Nephron (organoid): ENCODE results near the gene NT5DC1.

Experiments used
- H3K27ac Mint-ChIP-seq, 3 experiments: 2 replicates each; pipeline ENCODE4 v1.8.0; 2020; ENCODE audit warnings: mixed read lengths in 3 of 3, mild to moderate bottlenecking in 2 of 3, moderate library complexity in 1 of 3
- H3K27me3 Mint-ChIP-seq: 2 replicates; pipeline ENCODE4 v1.8.0; 2021; ENCODE audit warnings: low read depth, mild to moderate bottlenecking, moderate library complexity, mixed read lengths
- H3K36me3 Mint-ChIP-seq: 2 replicates; pipeline ENCODE4 v1.8.0; 2020; ENCODE audit warnings: low read depth, mixed read lengths
- H3K4me1 Mint-ChIP-seq: 2 replicates; pipeline ENCODE4 v1.8.0; 2020; ENCODE audit warnings: mixed read lengths
- H3K4me3 Mint-ChIP-seq, 3 experiments: 2 replicates each; pipeline ENCODE4 v1.8.0; 2020; ENCODE audit warnings: mild to moderate bottlenecking in 3 of 3, mixed read lengths in 3 of 3, moderate library complexity in 2 of 3
- H3K9me3 Mint-ChIP-seq: 2 replicates; pipeline ENCODE4 v1.8.0; 2020; ENCODE audit warnings: mixed read lengths
- TF ChIP-seq, protein P1 (sequence below), 3 experiments: fragments of 200-600 bp; sonication (generic); IDR thresholded peaks; one replicate each; pipeline ENCODE4 v1.5.0; 2021; ENCODE audit warnings: antibody characterized with exemption in 3 of 3; ENCODE audit not compliant: unreplicated experiment in 3 of 3

Gene NT5DC1

DNA sequence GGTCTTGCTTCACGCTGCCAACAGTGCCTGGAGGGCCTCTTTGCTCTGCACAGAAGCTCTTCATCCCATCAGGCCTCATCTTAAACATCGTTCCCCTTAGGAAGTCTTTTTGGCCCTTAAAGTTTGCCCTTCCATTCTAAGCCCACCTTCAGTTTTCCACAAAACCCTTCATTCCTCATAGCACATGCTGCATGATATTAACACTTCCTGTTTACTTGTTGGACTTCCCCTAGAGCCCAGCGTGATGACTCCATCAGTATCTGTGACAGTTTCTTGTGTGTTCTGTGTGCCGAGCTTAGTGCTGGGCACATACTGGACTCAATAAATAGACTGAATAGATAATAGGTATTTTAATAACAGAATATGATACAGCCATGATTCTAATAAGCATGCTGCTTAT lies 2.2 kb downstream of the NT5DC1 start:
- Mint-ChIP-seq H3K9me3 (no peaks in the 10 kb centered on the region), H3K36me3 (no peaks in the 10 kb centered on the region), H3K4me1 (peaks cover 18% of the 10 kb centered on the region), H3K27me3 (no peaks in the 10 kb centered on the region), H3K4me3 (peak overlapping the region; percentile 59 to 77 (median 73)), H3K27ac (peak overlapping the region in 1 of 3 experiments; percentile 26)
- TF ChIP-seq, protein P1, sequence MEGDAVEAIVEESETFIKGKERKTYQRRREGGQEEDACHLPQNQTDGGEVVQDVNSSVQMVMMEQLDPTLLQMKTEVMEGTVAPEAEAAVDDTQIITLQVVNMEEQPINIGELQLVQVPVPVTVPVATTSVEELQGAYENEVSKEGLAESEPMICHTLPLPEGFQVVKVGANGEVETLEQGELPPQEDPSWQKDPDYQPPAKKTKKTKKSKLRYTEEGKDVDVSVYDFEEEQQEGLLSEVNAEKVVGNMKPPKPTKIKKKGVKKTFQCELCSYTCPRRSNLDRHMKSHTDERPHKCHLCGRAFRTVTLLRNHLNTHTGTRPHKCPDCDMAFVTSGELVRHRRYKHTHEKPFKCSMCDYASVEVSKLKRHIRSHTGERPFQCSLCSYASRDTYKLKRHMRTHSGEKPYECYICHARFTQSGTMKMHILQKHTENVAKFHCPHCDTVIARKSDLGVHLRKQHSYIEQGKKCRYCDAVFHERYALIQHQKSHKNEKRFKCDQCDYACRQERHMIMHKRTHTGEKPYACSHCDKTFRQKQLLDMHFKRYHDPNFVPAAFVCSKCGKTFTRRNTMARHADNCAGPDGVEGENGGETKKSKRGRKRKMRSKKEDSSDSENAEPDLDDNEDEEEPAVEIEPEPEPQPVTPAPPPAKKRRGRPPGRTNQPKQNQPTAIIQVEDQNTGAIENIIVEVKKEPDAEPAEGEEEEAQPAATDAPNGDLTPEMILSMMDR (IDR thresholded peaks at IDR 0.05; ENCODE audit: unreplicated experiment in 3 of 3), result no peak

- peaks cover 23% of the 10 kb centered on the region for H3K4me1 Mint-ChIP-seq
- no peaks in the 10 kb centered on the region for H3K9me3 Mint-ChIP-seq
- no peak overlapping the region for H3K4me3 Mint-ChIP-seq
- TF ChIP-seq, protein P1 (IDR thresholded peaks at IDR 0.05; ENCODE audit: unreplicated experiment in 3 of 3), result no peak
- H3K27ac Mint-ChIP-seq, result no peak overlapping the region
- H3K27me3 Mint-ChIP-seq, result no peaks in the 10 kb centered on the region
- peaks cover 7% of the 10 kb centered on the region for H3K36me3 Mint-ChIP-seq
Observed at GRCh38 chr6:116104636-116105035, 4.0 kb downstream of the NT5DC1 start.

GRCh38 chr6:116105247-116105646 lies 4.6 kb downstream of the NT5DC1 start:
- peaks cover 19% of the 10 kb centered on the region for H3K4me1 Mint-ChIP-seq
- no peaks in the 10 kb centered on the region for H3K27me3 Mint-ChIP-seq
- H3K36me3 Mint-ChIP-seq, result peaks cover 9% of the 10 kb centered on the region
- no peak overlapping the region for H3K4me3 Mint-ChIP-seq
- TF ChIP-seq, protein P1 (IDR thresholded peaks at IDR 0.05; ENCODE audit: unreplicated experiment in 3 of 3), result no peak
- H3K9me3 Mint-ChIP-seq, result no peaks in the 10 kb centered on the region
- H3K27ac Mint-ChIP-seq, result no peak overlapping the region

DNA sequence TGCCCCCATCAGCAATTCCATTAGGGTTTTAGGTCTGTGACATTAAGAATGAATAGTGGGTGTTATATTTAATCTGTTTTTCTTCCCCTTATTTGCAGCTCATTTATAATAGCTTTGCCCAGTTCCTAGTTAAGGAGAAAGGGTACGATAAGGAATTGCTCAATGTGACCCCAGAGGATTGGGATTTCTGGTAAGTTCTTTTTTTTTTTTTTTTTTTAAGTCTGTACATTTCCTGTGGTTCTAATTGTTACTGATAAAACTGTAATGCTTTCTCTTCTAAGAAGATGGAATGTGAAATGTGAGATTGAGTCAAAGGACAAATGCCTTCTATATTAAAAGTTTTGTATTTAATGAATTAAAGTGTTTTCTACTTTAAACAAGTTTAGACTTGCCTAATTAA lies 5.5 kb downstream of the NT5DC1 start:
- H3K36me3 Mint-ChIP-seq, result peaks cover 13% of the 10 kb centered on the region
- no peaks in the 10 kb centered on the region for H3K9me3 Mint-ChIP-seq
- no peak overlapping the region for H3K27ac Mint-ChIP-seq
- H3K4me1 Mint-ChIP-seq, result peaks cover 17% of the 10 kb centered on the region
- no peak overlapping the region for H3K4me3 Mint-ChIP-seq
- H3K27me3 Mint-ChIP-seq, result no peaks in the 10 kb centered on the region
- TF ChIP-seq, protein P1 (IDR thresholded peaks at IDR 0.05; ENCODE audit: unreplicated experiment in 3 of 3), result no peak

- peaks cover 5% of the 10 kb centered on the region for H3K4me1 Mint-ChIP-seq
- H3K4me3 Mint-ChIP-seq, result no peak overlapping the region
- no peaks in the 10 kb centered on the region for H3K9me3 Mint-ChIP-seq
- peaks cover 28% of the 10 kb centered on the region for H3K36me3 Mint-ChIP-seq
- TF ChIP-seq, protein P1 (IDR thresholded peaks at IDR 0.05; ENCODE audit: unreplicated experiment in 3 of 3), result no peak
- H3K27ac Mint-ChIP-seq, result no peak overlapping the region
- no peaks in the 10 kb centered on the region for H3K27me3 Mint-ChIP-seq
Observed at GRCh38 chr6:116108836-116109235, 8.2 kb downstream of the NT5DC1 start.
